Heart left ventricle (tissue), 16 donors: ENCODE data around the gene C1QTNF12. TPM values are rescaled to one million over a fixed set of nuclear protein-coding genes. Genes with fewer than 3 reads are reported as not detected.
"Not testable (repeated sequence)": the region's sequence is repeated elsewhere in the genome, so short reads cannot be mapped to it uniquely, and the experiment has no call there.

ENCODE experiments used
- ATAC-seq, 4 donors: fragments of 200-7000 bp; cut with Tn5 transposase; one replicate each; pipeline ENCODE4 v1.9.1; 2020 to 2022; ENCODE audit warnings: moderate library complexity in 4 of 4, mild to moderate bottlenecking in 3 of 4, moderate number of reproducible peaks in 1 of 4
- DNase-seq, 5 donors: peaks; one replicate each; pipeline ENCODE4 v3.0.0-alpha.2; 2020
- H3K27ac ChIP-seq, 12 donors: fragments of 200-600 bp; sonication (generic) in 4 of 12; one replicate each; pipeline versions ENCODE4 v1.5.0 to v1.8.0; 2016 to 2022; ENCODE audit warnings: mild to moderate bottlenecking in 2 of 12
- H3K27me3 ChIP-seq, 9 donors: fragments of 200-600 bp; sonication (generic) in 2 of 9; one replicate each; pipeline versions ENCODE4 v1.5.1 to v1.8.0; 2016 to 2022; ENCODE audit warnings: mild to moderate bottlenecking in 3 of 9
- H3K36me3 ChIP-seq, 9 donors: fragments of 200-600 bp; sonication (generic) in 2 of 9; one replicate each; pipeline versions ENCODE4 v1.5.0 to v1.8.0; 2018 to 2022; ENCODE audit warnings: mild to moderate bottlenecking in 2 of 9
- H3K4me1 ChIP-seq, 12 donors: fragments of 200-600 bp; sonication (generic) in 4 of 12; one replicate each; pipeline versions ENCODE4 v1.5.0 to v1.8.0; 2016 to 2022; ENCODE audit warnings: mild to moderate bottlenecking in 3 of 12
- H3K4me3 ChIP-seq, 12 donors: fragments of 200-600 bp; sonication (generic) in 4 of 12; one replicate each; pipeline versions ENCODE4 v1.5.0 to v1.8.0; 2017 to 2022; ENCODE audit warnings: mild to moderate bottlenecking in 9 of 12, moderate library complexity in 4 of 12
- H3K9me3 ChIP-seq, 12 donors: fragments of 200-600 bp; sonication (generic) in 4 of 12; one replicate each; pipeline versions ENCODE4 v1.5.0 to v1.8.0; 2016 to 2022; ENCODE audit warnings: mild to moderate bottlenecking in 1 of 12
- CTCF ChIP-seq, 12 donors: fragments of 200-600 bp; sonication (generic) in 4 of 12; IDR thresholded peaks; one replicate each; pipeline versions ENCODE4 v1.5.0 to v1.8.0; 2018 to 2022; ENCODE audit warnings: antibody characterized with exemption in 12 of 12, mild to moderate bottlenecking in 5 of 12
- POLR2A ChIP-seq, 2 donors: fragments of 450-650 bp; IDR thresholded peaks; one replicate each; pipeline ENCODE4 v1.6.1; 2017; ENCODE audit warnings: antibody characterized with exemption in 2 of 2, mild to moderate bottlenecking in 2 of 2, moderate library complexity in 2 of 2
- WGBS, 4 donors: extraction: QIAGEN DNeasy Blood & Tissue Kit in 2 of 4; methylation state at CpG; one replicate each; pipeline versions ENCODE4 v1.1.5 to v1.1.7; 2013 to 2018; 5-methylcytosine and 5-hydroxymethylcytosine counted together
- intact Hi-C, 10 donors: fragments of 100-400 bp; cut with DNase I; formaldehyde crosslinking; loops; one replicate each; pipeline versions ENCODE4 v1.11.1 to v1.14.2; 2022
- microRNA-seq, 4 donors: library from miRNA; unstranded; fragments of <30 nt; microRNA quantifications; one replicate each; pipeline versions ENCODE4 to v1.2.0, GENCODE V29; 2017 to 2020
- polyA plus RNA-seq, 2 donors: library from polyadenylated mRNA; stranded (reverse); fragments of 200-250 nt; gene quantifications; one replicate each; pipeline ENCODE4 v1.2.3, GENCODE V29; 2013
- total RNA-seq, 9 donors: library from RNA; depleted of rRNA in 2 of 9; stranded (reverse); fragments of >200 nt in 2 of 9; fragmentation: NEBNext Ultra II Directional in 3 of 9; extraction: Animal tissue kit (Norgen Biotek cat#: 25700) in 3 of 9; gene quantifications; one replicate each; pipeline versions ENCODE4 v1.1.0 to v1.2.4, GENCODE V29; 2016 to 2023
- donor health status: ischemic (EF 13 %, LVEDD 7.1; RV severe dilation, severe dysfunction).
- donor health status: healthy with polysubstance abuse.
- donor health status: DM: no; HTN: yes; CAD: no.
- donor health status: DM: no; HTN: no; CAD: no.
- donor health status: ischemic (EF 25% LVEDD 6.9; RV normal size, moderate dysfunction).
- donor health status: ischemic (EF 25% LVEDD 5.7; RV mildly dilated, moderate dysfunction).
- donor health status: healthy.
- donor health status: DM: yes; HTN: yes; CAD: no.
- donor health status: ischemic (EF 35%, LVEDD 5.7; RV mildly dilated, moderate dysfunction).
- donor health status: nonischemic (EF 11% LVEDD 7.7; RV severe dilation, severe dysfunction).
- donor health status: DM: yes; HTN: yes; CAD: no.
- donor health status: PGD.
- donor health status: ischemic (EF 29% LVEDD 5.4; RV normal size, mild dysfunction).
- donor health status: nonischemic (EF 23%, LVEDD 6.1; RV moderate dilation, normal function).

Gene C1QTNF12
- total and polyA plus RNA-seq, 11 donors = 0.72 to 3.5 (median 0.85) TPM; not detected in 2

DNA sequence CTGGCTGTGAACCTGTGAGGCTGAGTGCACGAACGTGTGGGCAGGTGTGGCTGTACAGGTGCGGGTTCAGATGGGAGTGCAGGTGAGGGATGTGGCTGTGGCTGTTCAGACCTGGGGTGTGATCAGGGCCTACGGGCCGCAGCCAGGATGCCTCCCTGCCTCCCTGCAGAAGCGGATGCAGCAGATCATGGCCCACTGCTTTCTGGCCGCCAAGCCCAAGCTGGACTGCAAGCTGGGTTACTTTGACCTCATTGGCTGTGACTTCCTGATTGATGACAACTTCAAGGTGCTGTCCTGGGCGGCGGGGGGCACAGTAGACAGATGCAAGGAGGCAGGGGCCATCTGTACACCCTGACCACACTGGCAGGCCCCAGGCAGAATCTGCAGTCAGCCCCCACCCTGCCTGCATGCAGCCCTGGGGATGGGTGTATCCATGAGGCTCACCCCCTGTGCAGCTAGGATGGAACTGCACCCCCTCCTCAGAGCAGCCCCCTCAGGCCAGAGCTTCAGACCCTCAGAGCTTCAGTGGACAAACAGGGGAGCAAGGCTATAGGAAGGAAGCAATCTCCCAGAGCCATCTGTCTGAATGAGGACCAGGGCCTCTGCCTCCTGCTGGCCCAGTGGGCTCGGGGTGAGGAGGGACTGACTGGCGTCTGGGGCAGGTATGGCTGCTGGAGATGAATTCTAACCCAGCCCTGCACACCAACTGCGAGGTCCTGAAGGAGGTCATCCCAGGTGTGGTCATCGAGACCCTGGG lies 49.9 kb downstream of the C1QTNF12 start:
- peak in 4 of 5 donors; percentile 5 to 54 (median 14) for DNase-seq
- WGBS, 4 donors = 69 to 85% (median 77%) methylated on average over 11 to 13 of the region's 13 CpGs
- Histone ChIP-seq H3K27me3 (peaks cover 0 to 15% (median 5%) of the 10 kb centered on the region in 9 donors), H3K9me3 (peaks cover 0 to 17% (median 0%) of the 10 kb centered on the region in 12 donors), H3K4me1 (peaks cover 0 to 13% (median 8%) of the 10 kb centered on the region in 12 donors), H3K27ac (no peak overlapping the region), H3K36me3 (no peaks in the 10 kb centered on the region), H3K4me3 (no peak overlapping the region)
- no peak for ATAC-seq
- intact Hi-C loops = loop anchor here in 1 of 10 donors (5.0 kb wide), 1 partner anchor 39 kb away; no protein-coding TSS in a partner anchor
- no peak for TF ChIP-seq POLR2A (IDR thresholded peaks at IDR 0.05)
- no peak for TF ChIP-seq CTCF (IDR thresholded peaks at IDR 0.05)

DNA sequence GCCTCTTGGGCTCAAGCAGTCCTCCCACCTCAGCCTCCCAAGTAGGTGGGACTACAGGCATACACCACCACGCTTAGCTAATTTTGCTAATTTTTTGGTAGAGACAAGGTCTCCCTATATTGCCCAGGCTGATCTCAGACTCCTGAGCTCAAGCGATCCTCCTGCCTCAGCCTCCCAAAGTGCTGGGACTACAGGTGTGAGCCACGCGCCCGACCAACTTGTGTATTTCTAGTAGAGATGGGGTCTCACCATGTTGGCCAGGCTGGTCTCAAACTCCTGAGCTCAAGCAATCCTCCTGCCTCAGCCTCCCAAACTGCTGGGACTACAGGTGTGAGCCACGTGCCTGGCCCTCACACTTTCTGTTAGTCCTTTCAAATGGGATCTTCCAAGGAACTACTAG lies 50.8 kb downstream of the C1QTNF12 start:
- peaks cover 0 to 17% (median 0%) of the 10 kb centered on the region in 12 donors for H3K9me3 ChIP-seq
- DNase-seq = peak in 1 of 5 donors; percentile 3
- H3K4me3 ChIP-seq, H3K27me3 ChIP-seq, ATAC-seq, H3K36me3 ChIP-seq, H3K27ac ChIP-seq, H3K4me1 ChIP-seq: not testable (repeated sequence)
- intact Hi-C loops = loop anchor here in 1 of 10 donors (5.0 kb wide), 1 partner anchor 38 kb away; no protein-coding TSS in a partner anchor
- WGBS, 4 donors = 81 to 96% (median 92%) methylated on average over 6 of the region's 6 CpGs

GRCh38 chr1:1194723-1195122 lies 51.8 kb downstream of the C1QTNF12 start:
- H3K4me1 ChIP-seq = no peaks in the 10 kb centered on the region
- intact Hi-C loops = loop anchor here in 1 of 10 donors (5.0 kb wide), 1 partner anchor 37 kb away; no protein-coding TSS in a partner anchor
- ATAC-seq (no peak), DNase-seq (no peak)
- 63 to 89% (median 78%) methylated on average over 3 of the region's 3 CpGs for WGBS, 4 donors
- H3K4me3 ChIP-seq = no peak overlapping the region
- H3K9me3 ChIP-seq = peaks cover 0 to 17% (median 0%) of the 10 kb centered on the region in 12 donors
- no peak overlapping the region for H3K27ac ChIP-seq
- no peak for TF ChIP-seq POLR2A (IDR thresholded peaks at IDR 0.05)
- no peaks in the 10 kb centered on the region for H3K36me3 ChIP-seq
- H3K27me3 ChIP-seq = no peaks in the 10 kb centered on the region

Small RNAs within 50 kb of the gene (microRNA-seq; reads per million reads assigned to microRNA genes)
- 1.0 to 11.0 (median 4.2) reads per million in 4 donors for gene MIR6726

Other genes starting within 250 kb of the C1QTNF12 start
- 10 to 100 TPM; 26.8 to 98.1 (median 42.0) TPM for gene HES4, start 246.6 kb downstream of the C1QTNF12 start, total RNA-seq
- 10 to 100 TPM; 25.7 to 29.2 TPM for gene HES4, start 246.6 kb downstream of the C1QTNF12 start, polyA plus RNA-seq
- gene ISG15, start 233.2 kb downstream of the C1QTNF12 start, total RNA-seq = 100 to 1,000 TPM in 1 of 9 donors, 10 to 100 TPM in 8; 17.0 to 189 (median 32.8) TPM
- gene ISG15, start 233.2 kb downstream of the C1QTNF12 start, polyA plus RNA-seq = 10 to 100 TPM; 34.4 to 76.5 TPM
- gene AGRN, start 226.6 kb downstream of the C1QTNF12 start, total RNA-seq = 10 to 100 TPM in 8 of 9 donors, 1 to 10 TPM in 1; 9.7 to 45.7 (median 22.7) TPM
- 10 to 100 TPM; 11.8 to 14.1 TPM for gene AGRN, start 226.6 kb downstream of the C1QTNF12 start, polyA plus RNA-seq
- gene RNF223, start 172.4 kb downstream of the C1QTNF12 start, total RNA-seq = not detected
- gene RNF223, start 172.4 kb downstream of the C1QTNF12 start, polyA plus RNA-seq = not detected
- gene C1orf159, start 130.6 kb downstream of the C1QTNF12 start, total RNA-seq = 1 to 10 TPM; 3.7 to 6.6 (median 4.2) TPM
- 1 to 10 TPM; 7.1 to 7.2 TPM for gene C1orf159, start 130.6 kb downstream of the C1QTNF12 start, polyA plus RNA-seq
- gene TTLL10, start 72.8 kb downstream of the C1QTNF12 start, total RNA-seq = under 1 TPM in 5 of 9 donors, not detected in 4; 0.14 to 0.53 (median 0.27) TPM
- gene TTLL10, start 72.8 kb downstream of the C1QTNF12 start, polyA plus RNA-seq = under 1 TPM; 0.03 to 0.19 TPM
- gene TNFRSF18, start 40.1 kb downstream of the C1QTNF12 start, total RNA-seq = under 1 TPM in 2 of 9 donors, not detected in 7; 0.77 to 0.93 TPM
- gene TNFRSF18, start 40.1 kb downstream of the C1QTNF12 start, polyA plus RNA-seq = under 1 TPM in 1 of 2 donors, not detected in 1; 0.24 TPM
- gene TNFRSF4, start 32.6 kb downstream of the C1QTNF12 start, total RNA-seq = 10 to 100 TPM in 1 of 9 donors, 1 to 10 TPM in 8; 1.1 to 23.8 (median 2.7) TPM
- 1 to 10 TPM; 3.2 to 4.0 TPM for gene TNFRSF4, start 32.6 kb downstream of the C1QTNF12 start, polyA plus RNA-seq
- 100 to 1,000 TPM; 102 to 167 (median 120) TPM for gene SDF4, start 14.7 kb downstream of the C1QTNF12 start, total RNA-seq
- 100 to 1,000 TPM; 102 to 212 TPM for gene SDF4, start 14.7 kb downstream of the C1QTNF12 start, polyA plus RNA-seq
- 10 to 100 TPM in 7 of 9 donors, 1 to 10 TPM in 2; 8.1 to 21.4 (median 11.2) TPM for gene B3GALT6, start 14.5 kb downstream of the C1QTNF12 start, total RNA-seq
- gene B3GALT6, start 14.5 kb downstream of the C1QTNF12 start, polyA plus RNA-seq = 10 to 100 TPM in 1 of 2 donors, 1 to 10 TPM in 1; 6.7 to 15.7 TPM
- 10 to 100 TPM; 23.3 to 43.9 (median 33.2) TPM for gene UBE2J2, start 27.1 kb upstream of the C1QTNF12 start, total RNA-seq
- 10 to 100 TPM; 38.7 to 53.6 TPM for gene UBE2J2, start 27.1 kb upstream of the C1QTNF12 start, polyA plus RNA-seq
- 10 to 100 TPM in 1 of 9 donors, 1 to 10 TPM in 5, under 1 TPM in 3; 0.81 to 12.2 (median 3.7) TPM for gene SCNN1D, start 33.7 kb upstream of the C1QTNF12 start, total RNA-seq
- 1 to 10 TPM in 1 of 2 donors, under 1 TPM in 1; 0.47 to 6.2 TPM for gene SCNN1D, start 33.7 kb upstream of the C1QTNF12 start, polyA plus RNA-seq
- gene ACAP3, start 61.2 kb upstream of the C1QTNF12 start, total RNA-seq = 10 to 100 TPM; 28.7 to 56.3 (median 34.1) TPM
- 10 to 100 TPM; 20.1 to 59.5 TPM for gene ACAP3, start 61.2 kb upstream of the C1QTNF12 start, polyA plus RNA-seq
- 10 to 100 TPM in 4 of 9 donors, 1 to 10 TPM in 5; 6.8 to 17.7 (median 9.7) TPM for gene PUSL1, start 61.9 kb upstream of the C1QTNF12 start, total RNA-seq
- gene PUSL1, start 61.9 kb upstream of the C1QTNF12 start, polyA plus RNA-seq = 10 to 100 TPM; 16.0 to 16.2 TPM
- 10 to 100 TPM; 46.8 to 91.3 (median 67.6) TPM for gene INTS11, start 77.9 kb upstream of the C1QTNF12 start, total RNA-seq
- 100 to 1,000 TPM in 1 of 2 donors, 10 to 100 TPM in 1; 81.7 to 117 TPM for gene INTS11, start 77.9 kb upstream of the C1QTNF12 start, polyA plus RNA-seq
- gene CPTP, start 78.1 kb upstream of the C1QTNF12 start, total RNA-seq = 100 to 1,000 TPM in 2 of 9 donors, 10 to 100 TPM in 7; 50.7 to 220 (median 72.4) TPM
- 100 to 1,000 TPM in 1 of 2 donors, 10 to 100 TPM in 1; 57.6 to 226 TPM for gene CPTP, start 78.1 kb upstream of the C1QTNF12 start, polyA plus RNA-seq
- gene TAS1R3, start 84.6 kb upstream of the C1QTNF12 start, total RNA-seq = under 1 TPM; 0.21 to 0.80 (median 0.38) TPM
- gene TAS1R3, start 84.6 kb upstream of the C1QTNF12 start, polyA plus RNA-seq = 1 to 10 TPM in 1 of 2 donors, under 1 TPM in 1; 0.24 to 1.3 TPM
- gene DVL1, start 102.7 kb upstream of the C1QTNF12 start, total RNA-seq = 100 to 1,000 TPM in 3 of 9 donors, 10 to 100 TPM in 6; 75.3 to 177 (median 85.3) TPM
- gene DVL1, start 102.7 kb upstream of the C1QTNF12 start, polyA plus RNA-seq = 100 to 1,000 TPM; 110 to 129 TPM
- gene MXRA8, start 111.8 kb upstream of the C1QTNF12 start, total RNA-seq = 10 to 100 TPM; 10.5 to 49.3 (median 20.0) TPM
- gene MXRA8, start 111.8 kb upstream of the C1QTNF12 start, polyA plus RNA-seq = 10 to 100 TPM; 17.7 to 19.5 TPM
- 100 to 1,000 TPM; 157 to 273 (median 188) TPM for gene AURKAIP1, start 128.5 kb upstream of the C1QTNF12 start, total RNA-seq
- gene AURKAIP1, start 128.5 kb upstream of the C1QTNF12 start, polyA plus RNA-seq = 100 to 1,000 TPM; 268 to 465 TPM
- gene CCNL2, start 152.6 kb upstream of the C1QTNF12 start, total RNA-seq = 10 to 100 TPM; 35.4 to 66.5 (median 50.7) TPM
- gene CCNL2, start 152.6 kb upstream of the C1QTNF12 start, polyA plus RNA-seq = 10 to 100 TPM; 42.3 to 87.8 TPM
- 100 to 1,000 TPM; 112 to 208 (median 128) TPM for gene MRPL20, start 160.6 kb upstream of the C1QTNF12 start, total RNA-seq
- 100 to 1,000 TPM; 147 to 238 TPM for gene MRPL20, start 160.6 kb upstream of the C1QTNF12 start, polyA plus RNA-seq
- 1 to 10 TPM in 8 of 9 donors, under 1 TPM in 1; 0.58 to 4.0 (median 1.3) TPM for gene ANKRD65, start 174.6 kb upstream of the C1QTNF12 start, total RNA-seq
- gene ANKRD65, start 174.6 kb upstream of the C1QTNF12 start, polyA plus RNA-seq = 1 to 10 TPM in 1 of 2 donors, under 1 TPM in 1; 0.86 to 1.5 TPM
- 10 to 100 TPM; 11.0 to 49.5 (median 18.8) TPM for gene VWA1, start 189.0 kb upstream of the C1QTNF12 start, total RNA-seq
- 10 to 100 TPM in 1 of 2 donors, 1 to 10 TPM in 1; 7.0 to 13.2 TPM for gene VWA1, start 189.0 kb upstream of the C1QTNF12 start, polyA plus RNA-seq
- gene ATAD3C, start 203.0 kb upstream of the C1QTNF12 start, total RNA-seq = 1 to 10 TPM in 3 of 9 donors, under 1 TPM in 4, not detected in 2; 0.12 to 3.4 (median 0.60) TPM
- gene ATAD3C, start 203.0 kb upstream of the C1QTNF12 start, polyA plus RNA-seq = under 1 TPM; 0.49 to 0.53 TPM
- gene ATAD3B, start 225.0 kb upstream of the C1QTNF12 start, total RNA-seq = 10 to 100 TPM in 2 of 9 donors, 1 to 10 TPM in 7; 2.2 to 12.1 (median 5.8) TPM
- gene ATAD3B, start 225.0 kb upstream of the C1QTNF12 start, polyA plus RNA-seq = 10 to 100 TPM; 11.0 to 15.6 TPM